ENCODE data around the gene CYS1.

DNA sequence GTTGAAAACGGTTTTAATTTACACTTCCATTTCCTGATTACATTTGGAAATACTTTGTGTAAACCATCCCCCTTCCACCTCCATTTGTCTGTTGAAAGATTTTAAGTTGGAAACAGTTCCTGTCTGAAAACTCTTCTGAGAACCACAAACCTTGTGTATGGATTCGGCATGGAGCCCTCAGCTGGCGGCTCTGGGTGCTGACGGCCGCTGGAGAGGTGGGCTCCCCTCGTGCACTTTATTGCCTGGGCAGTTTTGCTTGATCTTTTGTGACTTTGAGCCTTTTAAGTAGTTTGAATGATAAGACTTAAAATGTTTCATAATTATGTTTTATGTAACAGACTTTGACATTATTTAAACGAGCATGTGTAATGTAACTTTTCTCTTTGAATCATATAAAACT lies 25.8 kb downstream of the CYS1 start:
- TF ChIP-seq POLR2A (IDR thresholded peaks at IDR 0.05; ENCODE audit: low read depth, low read length) (no peak), POLR2AphosphoS5 (IDR thresholded peaks at IDR 0.05; ENCODE audit: insufficient read depth, low read depth, low read length) (no peak), MYC (IDR thresholded peaks at IDR 0.05; ENCODE audit: low read depth, low read length) (no peak), EZH2 (IDR thresholded peaks at IDR 0.05; ENCODE audit: borderline replicate concordance, low read depth, low read length, severe bottlenecking) (no peak), FOS (IDR thresholded peaks at IDR 0.05; ENCODE audit: borderline replicate concordance, insufficient read depth, low read length) (no peak), GATA2 (IDR thresholded peaks at IDR 0.05; ENCODE audit: insufficient read depth, insufficient read length, low read depth, low read length) (no peak), JUN (IDR thresholded peaks at IDR 0.05; ENCODE audit: borderline replicate concordance, insufficient read depth, insufficient read length, low read depth) (no peak)
- TF ChIP-seq, protein P1, sequence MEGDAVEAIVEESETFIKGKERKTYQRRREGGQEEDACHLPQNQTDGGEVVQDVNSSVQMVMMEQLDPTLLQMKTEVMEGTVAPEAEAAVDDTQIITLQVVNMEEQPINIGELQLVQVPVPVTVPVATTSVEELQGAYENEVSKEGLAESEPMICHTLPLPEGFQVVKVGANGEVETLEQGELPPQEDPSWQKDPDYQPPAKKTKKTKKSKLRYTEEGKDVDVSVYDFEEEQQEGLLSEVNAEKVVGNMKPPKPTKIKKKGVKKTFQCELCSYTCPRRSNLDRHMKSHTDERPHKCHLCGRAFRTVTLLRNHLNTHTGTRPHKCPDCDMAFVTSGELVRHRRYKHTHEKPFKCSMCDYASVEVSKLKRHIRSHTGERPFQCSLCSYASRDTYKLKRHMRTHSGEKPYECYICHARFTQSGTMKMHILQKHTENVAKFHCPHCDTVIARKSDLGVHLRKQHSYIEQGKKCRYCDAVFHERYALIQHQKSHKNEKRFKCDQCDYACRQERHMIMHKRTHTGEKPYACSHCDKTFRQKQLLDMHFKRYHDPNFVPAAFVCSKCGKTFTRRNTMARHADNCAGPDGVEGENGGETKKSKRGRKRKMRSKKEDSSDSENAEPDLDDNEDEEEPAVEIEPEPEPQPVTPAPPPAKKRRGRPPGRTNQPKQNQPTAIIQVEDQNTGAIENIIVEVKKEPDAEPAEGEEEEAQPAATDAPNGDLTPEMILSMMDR (IDR thresholded peaks at IDR 0.05; ENCODE audit: extremely low read depth in 1 of 2, insufficient read depth in 1 of 2, low read depth in 1 of 2, low read length in 2 of 2), result no peak
- TF ChIP-seq, protein P2, sequence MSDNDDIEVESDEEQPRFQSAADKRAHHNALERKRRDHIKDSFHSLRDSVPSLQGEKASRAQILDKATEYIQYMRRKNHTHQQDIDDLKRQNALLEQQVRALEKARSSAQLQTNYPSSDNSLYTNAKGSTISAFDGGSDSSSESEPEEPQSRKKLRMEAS (IDR thresholded peaks at IDR 0.05; ENCODE audit: insufficient read depth, insufficient read length), result no peak

All from endothelial cell of umbilical vein (primary cell).